Gastroesophageal sphincter (tissue), 3 donors: ENCODE results near the gene KCNB1.

Experiments used
- CTCF ChIP-seq, 4 experiments: fragments of 200-600 bp in 2 of 4; fragments of 450-650 bp in 2 of 4; sonication (generic) in 1 of 4; IDR thresholded peaks; one replicate each; pipeline ENCODE4 v1.5.1; 2017 to 2019; ENCODE audit warnings: antibody characterized with exemption in 4 of 4, mild to moderate bottlenecking in 2 of 4, moderate library complexity in 2 of 4
- POLR2A ChIP-seq, 2 donors: fragments of 450-650 bp; IDR thresholded peaks; one replicate each; pipeline ENCODE4 v1.6.1; 2017; ENCODE audit warnings: antibody characterized with exemption in 2 of 2, mild to moderate bottlenecking in 2 of 2, moderate library complexity in 1 of 2

GRCh38 chr20:49529470-49529869 is 47.0 kb upstream of the KCNB1 start:
- TF ChIP-seq POLR2A (IDR thresholded peaks at IDR 0.05) (no peak), CTCF (IDR thresholded peaks at IDR 0.05) (no peak)
